ENCODE results near the gene WFIKKN2. TPM values are rescaled to one million over a fixed set of nuclear protein-coding genes. Genes with fewer than 3 reads are reported as not detected.

The WFIKKN2 gene
- polyA plus RNA-seq, 2 of the 4 experiments (the other 2 are of a cell fraction), result not detected

DNA sequence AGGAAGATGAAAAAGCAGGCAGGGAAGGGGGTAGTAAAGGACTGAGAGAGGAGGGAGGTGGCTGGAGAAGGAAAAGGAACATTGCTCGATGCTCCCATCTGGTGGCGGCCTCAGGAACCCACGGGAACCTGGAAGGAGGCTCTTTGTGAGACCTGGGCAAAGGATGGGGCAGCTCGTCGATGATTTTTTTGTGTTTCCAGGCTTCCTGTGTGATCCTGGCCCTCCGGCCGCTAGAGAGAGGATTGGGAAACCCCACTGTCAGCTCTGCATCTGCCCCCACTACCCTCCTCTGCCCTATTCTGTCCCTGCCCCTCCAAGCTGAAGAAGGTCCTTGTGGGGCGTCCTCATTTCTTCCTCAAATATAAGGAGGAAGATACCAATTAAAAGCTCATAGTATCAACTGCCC, 6.6 kb downstream of the WFIKKN2 start (continued):
- TF ChIP-seq RAD21 (conservative IDR thresholded peaks at IDR 0.05 in 1 of 2, IDR thresholded peaks at IDR 0.05 in 1 of 2) (peak; percentile 93 to 94), GATA3 (IDR thresholded peaks at IDR 0.05; ENCODE audit: borderline replicate concordance) (no peak), ZFP36 (IDR thresholded peaks at IDR 0.05; ENCODE audit: borderline replicate concordance, partially characterized antibody) (no peak), ESRRA (IDR thresholded peaks at IDR 0.05; ENCODE audit: borderline replicate concordance, low read length) (no peak)

DNA sequence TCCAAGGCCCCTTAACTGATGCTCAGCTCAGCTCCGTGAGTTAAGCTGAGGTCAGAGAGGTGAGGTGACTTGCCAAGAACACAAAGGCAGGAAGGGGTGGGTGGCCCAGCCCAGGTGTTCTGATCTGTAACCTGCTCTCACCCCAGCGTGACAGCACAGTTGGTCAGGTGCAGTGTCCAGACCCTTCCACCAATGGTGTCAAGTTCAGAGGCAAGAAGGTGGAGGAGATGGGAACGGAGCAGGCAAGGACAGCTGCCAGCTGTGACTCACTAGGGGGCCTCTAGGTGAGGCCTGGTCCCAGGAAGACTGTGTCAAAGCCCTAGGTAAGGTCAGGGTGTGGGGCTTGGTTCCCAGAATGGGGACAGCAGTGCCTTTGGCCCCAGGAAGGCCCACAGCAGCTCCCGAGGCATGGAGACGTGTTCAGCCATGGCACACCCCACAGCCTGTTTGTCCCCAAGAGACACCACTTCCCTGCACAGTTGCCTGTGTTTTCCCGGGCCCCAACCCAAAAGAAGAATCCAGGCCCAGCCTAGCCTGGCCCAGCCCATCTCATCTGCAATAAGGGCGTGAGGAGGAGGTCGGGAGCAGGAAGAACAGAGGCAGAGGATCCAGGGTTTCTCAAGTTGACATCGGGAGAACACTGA, 7.2 kb downstream of the WFIKKN2 start:
- Histone ChIP-seq H3K9me3 (no peaks in the 10 kb centered on the region), H3K4me2 (no peak overlapping the region), H3K4me3 (no peak overlapping the region), H3K27ac (no peak overlapping the region), H3K4me1 (peaks cover 13% of the 10 kb centered on the region)
- POLR2A ChIA-PET, result interaction anchor here (1.1 kb wide), 2 partner anchors 21 to 24 kb away, joined by 3 to 4 read pairs; partner anchors contain the start of gene TOB1
- CTCF ChIA-PET, result interaction anchor here (0.6 to 31.4 kb wide), 63 partner anchors 10 to 433 kb away, joined by 3 to 1502 read pairs (median 4); partner anchors contain the start of genes ANKRD40CL, SPATA20 and TOB1
- DNase-seq (ENCODE audit: low read depth in 1 of 2, low spot score in 1 of 2) (no peak), ATAC-seq (peak in 1 of 2 experiments; percentile 6; a peak in 1 of 6 replicates), FAIRE-seq (no peak)
- TF ChIP-seq GATA3 (IDR thresholded peaks at IDR 0.05; ENCODE audit: borderline replicate concordance) (no peak), E2F6 (IDR thresholded peaks at IDR 0.05; ENCODE audit: borderline replicate concordance, low read depth) (no peak), EP300 (IDR thresholded peaks at IDR 0.05) (no peak), ELK1 (IDR thresholded peaks at IDR 0.05; ENCODE audit: low read depth, low read length) (no peak), JUNB (IDR thresholded peaks at IDR 0.05) (no peak), MAX (IDR thresholded peaks at IDR 0.05) (no peak), MAZ (IDR thresholded peaks at IDR 0.05; ENCODE audit: borderline replicate concordance, low read depth, low read length) (no peak)
- TF ChIP-seq, protein P1, sequence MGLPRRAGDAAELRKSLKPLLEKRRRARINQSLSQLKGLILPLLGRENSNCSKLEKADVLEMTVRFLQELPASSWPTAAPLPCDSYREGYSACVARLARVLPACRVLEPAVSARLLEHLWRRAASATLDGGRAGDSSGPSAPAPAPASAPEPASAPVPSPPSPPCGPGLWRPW (IDR thresholded peaks at IDR 0.05), result no peak
- 68% methylated on average over 9 of the region's 9 CpGs for WGBS (ENCODE audit: missing lambda C conversion rate)

DNA sequence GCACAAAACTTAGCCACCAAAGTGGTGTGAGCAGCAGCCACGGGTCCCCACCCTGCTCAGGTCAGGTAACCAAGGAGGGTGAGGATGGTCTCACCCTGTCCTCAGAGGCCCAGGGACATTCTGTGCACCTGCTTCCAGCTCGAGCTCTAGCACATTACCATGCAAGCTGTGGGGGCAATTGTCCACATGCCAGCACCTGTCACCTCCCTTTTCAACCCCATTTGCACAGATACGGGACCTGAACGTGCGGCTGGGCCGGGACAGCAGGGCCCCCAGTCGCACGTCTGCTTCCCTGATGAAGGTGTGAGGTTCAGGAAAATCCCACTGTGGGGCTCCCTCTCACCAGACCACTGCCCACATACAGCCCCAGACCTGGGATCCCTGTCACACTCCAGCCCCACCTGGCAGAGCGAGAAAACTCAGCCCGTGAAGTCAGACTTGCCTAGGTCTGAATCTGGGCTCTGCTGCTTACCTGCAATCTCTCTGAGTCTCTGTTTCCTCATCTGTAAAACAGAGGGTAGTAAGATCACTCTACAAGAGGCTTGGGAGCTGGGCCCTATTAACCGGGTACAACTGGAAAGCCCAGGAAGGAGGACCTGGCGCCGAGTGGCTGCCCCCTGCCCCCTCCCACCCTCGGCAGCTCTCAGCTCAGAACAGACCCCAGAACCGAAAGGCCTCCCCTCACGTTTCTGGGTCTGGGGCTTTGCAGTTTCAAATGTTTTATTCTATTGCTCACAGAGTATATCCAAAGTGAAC, 7.9 kb downstream of the WFIKKN2 start:
- H3K27ac ChIP-seq, result no peak overlapping the region
- no peak for TF ChIP-seq PHF8 (IDR thresholded peaks at IDR 0.05; ENCODE audit: borderline replicate concordance, low read depth)
- TF ChIP-seq ZC3H11A (IDR thresholded peaks at IDR 0.05), result no peak
- no peak for TF ChIP-seq KDM5A (IDR thresholded peaks at IDR 0.05)
- TF ChIP-seq ZFP36 (IDR thresholded peaks at IDR 0.05; ENCODE audit: borderline replicate concordance, partially characterized antibody), result no peak
- TF ChIP-seq HOXB13 (CRISPR knock-in tag; IDR thresholded peaks at IDR 0.05; ENCODE audit: low read depth), result no peak
- no peak for TF ChIP-seq CTCF (IDR thresholded peaks at IDR 0.05)
- no peak for TF ChIP-seq EHMT2 (IDR thresholded peaks at IDR 0.05; ENCODE audit: low read depth)
- TF ChIP-seq EHF (CRISPR knock-in tag; IDR thresholded peaks at IDR 0.05), result no peak
- no peak for TF ChIP-seq PBX3 (IDR thresholded peaks at IDR 0.05)
- TF ChIP-seq ATOH8 (CRISPR knock-in tag; IDR thresholded peaks at IDR 0.05; ENCODE audit: low read depth), result no peak
- no peak for TF ChIP-seq HEYL (CRISPR knock-in tag; IDR thresholded peaks at IDR 0.05)
- no peak for TF ChIP-seq ZNF302 (CRISPR knock-in tag; IDR thresholded peaks at IDR 0.05)
- TF ChIP-seq ESRRA (IDR thresholded peaks at IDR 0.05; ENCODE audit: borderline replicate concordance, low read length), result no peak
- no peak for TF ChIP-seq RFX5 (IDR thresholded peaks at IDR 0.05)
- TF ChIP-seq TFCP2L1 (CRISPR knock-in tag; IDR thresholded peaks at IDR 0.05), result no peak
- TF ChIP-seq CHD2 (IDR thresholded peaks at IDR 0.05; ENCODE audit: low read length, partially characterized antibody), result no peak
- DNase-seq (ENCODE audit: low read depth in 1 of 2, low spot score in 1 of 2), result no peak
- no peak for FAIRE-seq
- no peaks in the 10 kb centered on the region for H3K9me3 ChIP-seq
- ChIA-PET POLR2A (interaction anchor here (0.7 kb wide), 1 partner anchor 107 kb away, joined by 4 read pairs; no protein-coding TSS in a partner anchor), CTCF (interaction anchor here (0.6 to 31.4 kb wide), 25 partner anchors 10 to 364 kb away, joined by 3 to 1502 read pairs (median 4); partner anchors contain the start of genes SPATA20 and TOB1)
- no peak for ATAC-seq
- H3K4me3 ChIP-seq, result no peak overlapping the region
- H3K4me1 ChIP-seq, result peaks cover 13% of the 10 kb centered on the region
- 73% methylated on average over 16 of the region's 16 CpGs for WGBS (ENCODE audit: missing lambda C conversion rate)
- no peak overlapping the region for H3K4me2 ChIP-seq

Measured in A549 (cell line).